B cell (primary cell): ENCODE results near the gene TRPC4AP. TPM values are rescaled to one million over a fixed set of nuclear protein-coding genes. Genes with fewer than 3 reads are reported as not detected.

ENCODE experiments used
- ATAC-seq: fragments of 200-7000 bp; cut with Tn5 transposase; one replicate; pipeline ENCODE4 v1.10.0; 2021; ENCODE audit warnings: low read depth, mild to moderate bottlenecking, moderate number of reproducible peaks, moderate library complexity
- CTCF ChIA-PET: fragments of 350-600 bp; sonication (Branson Sonifier 250); formaldehyde crosslinking; loops from one replicate; lab custom pipeline; 2021; ENCODE audit warnings: antibody characterized with exemption, inconsistent platforms; lab: Charles Lee
- POLR2A ChIA-PET: fragments of 350-600 bp; sonication (Branson Sonifier 250); formaldehyde crosslinking; loops from one replicate; lab custom pipeline; 2021; ENCODE audit warnings: antibody characterized with exemption; lab: Charles Lee
- DNase-seq: peaks from one replicate; pipeline ENCODE4 v3.0.0; 2013
- H2AFZ ChIP-seq: 2 replicates; pipeline ENCODE4 v1.6.1; 2012; ENCODE audit warnings: mild to moderate bottlenecking, low read depth, low read length; ENCODE audit not compliant: insufficient read depth, poor library complexity, severe bottlenecking
- H3K27ac ChIP-seq, 2 donors: 1 replicate in 1 of 2; 2 replicates in 1 of 2; pipeline ENCODE4 v1.5.1; 2012 to 2013; ENCODE audit warnings: low read length in 2 of 2, mild to moderate bottlenecking in 2 of 2, moderate library complexity in 1 of 2
- H3K27me3 ChIP-seq, 4 experiments: fragments of 200-600 bp in 1 of 4; sonication (generic) in 1 of 4; replicated peaks in 1 of 4; 1 replicate in 2 of 4; 2 replicates in 2 of 4; pipeline versions ENCODE4 v1.6.1 to v1.7.0; 2013 to 2016; ENCODE audit warnings: low read length in 3 of 4, mild to moderate bottlenecking in 2 of 4, mixed read lengths in 1 of 4, moderate library complexity in 1 of 4; ENCODE audit not compliant: insufficient read depth in 4 of 4, control insufficient read depth in 3 of 4; ENCODE audit errors: control extremely low read depth in 1 of 4
- H3K36me3 ChIP-seq, 2 experiments: replicated peaks in 1 of 2; 1 replicate in 1 of 2; 2 replicates in 1 of 2; pipeline versions ENCODE4 v1.6.1 to v1.7.1; 2013; ENCODE audit warnings: low read length in 1 of 2; ENCODE audit not compliant: insufficient read depth in 2 of 2, control insufficient read depth in 1 of 2; ENCODE audit errors: control extremely low read depth in 1 of 2, extremely low read depth in 1 of 2
- H3K4me1 ChIP-seq, 2 donors: fragments of 200-600 bp in 1 of 2; sonication (generic) in 1 of 2; 1 replicate in 1 of 2; 2 replicates in 1 of 2; pipeline versions ENCODE4 v1.5.1 to v1.6.1; 2013 to 2017; ENCODE audit warnings: low read length in 2 of 2; ENCODE audit not compliant: control insufficient read depth in 2 of 2, insufficient read depth in 2 of 2
- H3K4me2 ChIP-seq: replicated peaks from 2 replicates; pipeline ENCODE3; 2012; ENCODE audit warnings: mild to moderate bottlenecking, low read depth, low read length; ENCODE audit not compliant: poor library complexity, severe bottlenecking
- H3K4me3 ChIP-seq, 5 experiments: fragments of 200-600 bp in 1 of 5; sonication (generic) in 1 of 5; 1 replicate in 3 of 5; 2 replicates in 2 of 5; pipeline versions ENCODE4 v1.5.1 to v1.7.0; 2011 to 2016; ENCODE audit warnings: low read length in 4 of 5, mild to moderate bottlenecking in 4 of 5, low read depth in 2 of 5, control low read depth in 1 of 5, moderate library complexity in 1 of 5; ENCODE audit not compliant: insufficient read depth in 1 of 5; ENCODE audit errors: control extremely low read depth in 1 of 5, extremely low read depth in 1 of 5
- H3K79me2 ChIP-seq: fragments of 200-600 bp; sonication (generic); one replicate; pipeline ENCODE4 v1.6.0; 2016; ENCODE audit warnings: low read length; ENCODE audit not compliant: control insufficient read depth, insufficient read depth
- H3K9ac ChIP-seq: fragments of 200-600 bp; sonication (generic); 2 replicates; pipeline ENCODE4 v1.6.1; 2017; ENCODE audit warnings: mild to moderate bottlenecking, low read length, moderate library complexity
- H3K9me3 ChIP-seq, 3 donors: one replicate each; pipeline versions ENCODE4 v1.6.1 to v1.7.1; 2013; ENCODE audit warnings: low read length in 2 of 3; ENCODE audit not compliant: control insufficient read depth in 2 of 3, insufficient read depth in 1 of 3; ENCODE audit errors: control extremely low read depth in 1 of 3
- H4K20me1 ChIP-seq: 2 replicates; pipeline ENCODE4 v1.6.0; 2012; ENCODE audit warnings: mild to moderate bottlenecking, low read length; ENCODE audit not compliant: insufficient read depth, control insufficient read depth, poor library complexity, severe bottlenecking
- H3K27ac Mint-ChIP-seq: one replicate; pipeline ENCODE4 v1.8.0; 2021; ENCODE audit warnings: mixed read lengths
- H3K27me3 Mint-ChIP-seq: one replicate; pipeline ENCODE4 v1.8.0; 2021; ENCODE audit warnings: mixed read lengths
- H3K4me1 Mint-ChIP-seq: one replicate; pipeline ENCODE4 v1.8.0; 2021; ENCODE audit warnings: mixed read lengths
- H3K4me3 Mint-ChIP-seq: one replicate; pipeline ENCODE4 v1.8.0; 2021; ENCODE audit warnings: mixed read lengths
- H3K9me3 Mint-ChIP-seq: one replicate; pipeline ENCODE4 v1.8.0; 2022; ENCODE audit warnings: mixed read lengths; ENCODE audit not compliant: insufficient read depth
- CTCF ChIP-seq: fragments of 200-600 bp; IDR thresholded peaks from one replicate; pipeline ENCODE4 v1.8.0; 2022; ENCODE audit warnings: antibody characterized with exemption, mild to moderate bottlenecking
- EZH2 ChIP-seq: IDR thresholded peaks from 2 replicates; pipeline ENCODE4 v1.6.1; 2012; ENCODE audit warnings: borderline replicate concordance, low read depth, mild to moderate bottlenecking, moderate library complexity, low read length; ENCODE audit not compliant: insufficient read depth, poor library complexity, severe bottlenecking
- WGBS: methylation state at CpG from one replicate; pipeline ENCODE4 v1.1.5; 2013; ENCODE audit warnings: missing lambda C conversion rate; ENCODE audit not compliant: insufficient coverage; 5-methylcytosine and 5-hydroxymethylcytosine counted together
- intact Hi-C: fragments of 100-400 bp; cut with micrococcal nuclease; formaldehyde crosslinking; loops from one replicate; pipeline ENCODE4 v1.10.0; 2022
- polyA plus RNA-seq: library from polyadenylated mRNA; depleted of rRNA; stranded (reverse); fragments of >200 nt; gene quantifications from 2 replicates; pipeline ENCODE4 v1.2.3, GENCODE V29; 2012
- total RNA-seq, 2 donors: library from RNA; stranded (reverse); fragments of 120-200 nt in 1 of 2; gene quantifications; 1 replicate in 1 of 2; 2 replicates in 1 of 2; pipeline versions ENCODE4 v1.2.3 to v1.2.4, GENCODE V29; 2013 to 2022

TRPC4AP gene
- total and polyA plus RNA-seq, 2 donors (not counting 1 experiment from before 2014, with no cell fraction given), result 62.5 to 73.2 TPM

- H3K27me3 Mint-ChIP-seq, result no peaks in the 10 kb centered on the region
- H3K4me3 Mint-ChIP-seq, result no peak overlapping the region
- intact Hi-C loops, result no loop called here
- TF ChIP-seq CTCF (no peak), EZH2 (no peak)
- no peaks in the 10 kb centered on the region for H3K4me1 Mint-ChIP-seq
- peaks cover 30% of the 10 kb centered on the region for H3K79me2 ChIP-seq
- no peak overlapping the region for H3K9ac ChIP-seq
- peaks cover 4 to 71% of the 10 kb centered on the region in 2 experiments for H3K36me3 ChIP-seq
- H3K27ac Mint-ChIP-seq, result no peak overlapping the region
- no peak for ATAC-seq
- no peak overlapping the region for H3K27ac ChIP-seq
- H4K20me1 ChIP-seq, result peaks cover 34% of the 10 kb centered on the region
- 100% methylated on average over 6 of the region's 11 CpGs for WGBS
- H2AFZ ChIP-seq, result no peak overlapping the region
- ChIA-PET CTCF (no interaction called here), POLR2A (no interaction called here)
- H3K4me2 ChIP-seq, result no peak overlapping the region
- no peak for DNase-seq
- H3K4me3 ChIP-seq, result no peak overlapping the region
- no peaks in the 10 kb centered on the region for H3K27me3 ChIP-seq
- H3K4me1 ChIP-seq, result no peaks in the 10 kb centered on the region
- H3K9me3 Mint-ChIP-seq, result no peaks in the 10 kb centered on the region
- no peaks in the 10 kb centered on the region for H3K9me3 ChIP-seq
Observed at GRCh38 chr20:35135867-35136586, 43.4 kb upstream of the TRPC4AP start.

DNA sequence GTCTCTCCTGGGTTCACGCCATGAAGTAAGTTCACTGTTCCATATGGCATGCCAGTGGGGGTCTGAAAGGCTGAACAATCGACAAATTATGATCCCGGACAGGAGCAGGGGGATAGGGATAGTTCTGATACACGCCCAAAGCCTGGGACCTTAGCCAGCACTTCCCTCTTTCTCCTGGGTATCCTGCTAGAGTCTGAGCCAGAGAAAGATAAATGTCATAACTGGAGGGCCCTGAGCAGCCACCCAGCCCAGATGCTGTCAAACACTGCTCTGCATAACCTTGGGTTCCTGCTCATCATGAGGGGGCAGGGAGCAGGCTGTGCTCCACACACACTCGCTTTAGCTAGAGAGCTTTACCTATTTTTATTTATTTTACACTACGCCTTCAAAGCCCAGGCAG, 42.3 kb upstream of the TRPC4AP start:
- ATAC-seq, result no peak
- intact Hi-C loops, result no loop called here
- Histone ChIP-seq H3K4me2 (no peak overlapping the region), H3K27me3 (no peaks in the 10 kb centered on the region), H3K4me1 (no peaks in the 10 kb centered on the region), H3K9ac (no peak overlapping the region), H3K27ac (no peak overlapping the region), H2AFZ (no peak overlapping the region), H3K4me3 (no peak overlapping the region), H4K20me1 (peaks cover 30% of the 10 kb centered on the region), H3K36me3 (peaks cover 4 to 80% of the 10 kb centered on the region in 2 experiments), H3K9me3 (no peaks in the 10 kb centered on the region), H3K79me2 (peaks cover 19% of the 10 kb centered on the region)
- WGBS, result 100% methylated on average over 6 of the region's 6 CpGs
- Mint-ChIP-seq H3K27me3 (no peaks in the 10 kb centered on the region), H3K27ac (no peak overlapping the region), H3K9me3 (no peaks in the 10 kb centered on the region), H3K4me3 (no peak overlapping the region), H3K4me1 (no peaks in the 10 kb centered on the region)
- TF ChIP-seq EZH2, result no peak
- TF ChIP-seq CTCF, result no peak
- POLR2A ChIA-PET, result no interaction called here
- CTCF ChIA-PET, result no interaction called here
- no peak for DNase-seq
